Measurements from ENCODE around the gene WDR37.

WDR37 gene

GRCh38 chr10:1172256-1172984 lies 116.2 kb downstream of the WDR37 start:
- no peak for DNase-seq

DNA sequence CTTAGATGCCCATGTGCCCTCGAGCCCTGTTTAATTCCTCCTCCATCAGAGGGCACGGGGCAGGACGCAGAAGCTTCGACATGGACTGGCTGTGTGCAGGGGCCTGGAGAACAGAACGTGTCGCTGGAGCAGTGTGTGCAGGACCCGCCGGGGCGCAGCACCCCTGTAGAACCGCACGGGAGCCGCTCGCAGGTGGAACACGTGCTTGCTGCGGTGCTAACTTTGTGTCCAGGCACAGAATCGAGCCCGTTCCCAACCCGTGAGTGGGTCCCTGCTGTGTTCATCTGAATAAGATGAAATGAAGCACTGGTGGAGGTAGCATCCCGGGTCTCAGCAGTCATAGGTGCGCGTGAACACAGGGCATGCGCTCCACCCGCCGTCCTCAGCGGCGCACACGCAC lies 116.9 kb downstream of the WDR37 start:
- DNase-seq = no peak

- no peak for DNase-seq
Observed at GRCh38 chr10:1174022-1174421, 117.8 kb downstream of the WDR37 start.

GRCh38 chr10:1175956-1176565 lies 119.9 kb downstream of the WDR37 start:
- no peak for DNase-seq

- DNase-seq = no peak
Observed at GRCh38 chr10:1177936-1178335, 121.8 kb downstream of the WDR37 start.

GRCh38 chr10:1178506-1178905 lies 122.3 kb downstream of the WDR37 start:
- no peak for DNase-seq

DNA sequence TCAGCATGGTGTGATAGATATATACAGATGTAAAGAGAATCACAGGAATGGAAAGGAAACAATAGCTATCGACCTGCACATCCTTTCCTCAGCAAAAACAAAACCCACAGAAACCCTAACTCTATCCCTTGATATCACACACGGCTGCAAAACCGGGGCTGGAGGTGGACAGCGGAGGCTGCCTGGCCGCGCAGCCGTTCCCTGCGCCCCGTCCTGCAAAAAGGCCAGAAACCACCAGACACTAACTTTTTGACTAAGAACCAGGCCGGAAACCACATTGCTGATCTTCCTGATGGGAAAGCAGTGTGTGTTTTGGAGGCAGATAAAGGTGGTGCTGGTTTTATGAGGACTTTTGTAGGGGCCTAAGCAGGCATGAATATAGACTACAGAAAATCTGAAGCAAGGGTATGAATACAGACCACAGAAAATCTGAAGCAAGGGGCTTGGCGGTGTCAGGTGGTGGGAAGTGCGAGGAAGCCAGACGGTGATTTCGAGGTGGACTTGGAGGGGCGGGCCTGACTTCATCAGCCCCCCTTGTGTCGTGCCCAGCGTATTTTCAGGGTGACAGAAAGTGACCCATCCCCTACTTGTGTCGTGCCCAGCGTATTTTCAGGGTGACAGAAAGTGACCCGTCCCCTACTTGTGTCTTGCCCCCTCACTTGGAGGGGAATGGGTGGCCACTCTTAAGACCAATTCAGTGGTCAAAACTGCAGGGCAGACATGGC lies 123.3 kb downstream of the WDR37 start:
- DNase-seq = no peak

DNA sequence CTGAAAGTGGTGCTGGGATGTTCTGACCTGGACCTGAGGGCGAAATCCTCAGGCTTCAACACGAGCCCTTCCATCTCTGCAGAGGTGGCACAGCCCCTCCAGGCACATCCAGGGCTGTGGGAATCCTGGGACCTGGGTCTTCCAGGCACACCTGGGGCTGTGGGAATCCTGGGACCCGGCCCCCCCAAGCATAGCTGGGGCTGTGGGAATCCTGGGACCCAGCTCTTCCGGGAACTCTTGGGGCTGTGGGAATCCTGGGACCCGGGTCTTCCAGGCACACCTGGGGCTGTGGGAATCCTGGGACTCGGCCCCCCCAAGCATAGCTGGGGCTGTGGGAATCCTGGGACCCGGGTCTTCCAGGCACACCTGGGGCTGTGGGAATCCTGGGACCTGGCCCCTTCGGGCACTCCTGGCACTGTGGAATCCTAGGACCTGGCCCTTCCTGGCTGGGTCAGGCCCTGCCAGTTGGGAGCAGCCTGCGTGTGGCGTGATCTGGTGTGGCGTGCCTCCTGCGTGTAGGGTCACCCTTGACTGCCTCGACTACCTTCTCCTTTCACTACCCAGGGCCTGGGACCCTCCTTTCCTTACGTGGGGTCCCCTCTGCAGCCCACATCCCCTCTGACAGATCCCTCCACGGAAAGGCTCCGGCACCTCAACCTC lies 124.0 kb downstream of the WDR37 start:
- no peak for DNase-seq

- DNase-seq = no peak
Observed at GRCh38 chr10:1180836-1181235, 124.7 kb downstream of the WDR37 start.

Measured in cortex of kidney (tissue), 1 donor.